ENCODE measurements around the gene RYK.

GRCh38 chr3:134235577-134236076, 15.0 kb downstream of the RYK start:
- TF ChIP-seq CTCF (IDR thresholded peaks at IDR 0.05) (no peak), POLR2A (IDR thresholded peaks at IDR 0.05) (no peak)
